HG03175 (cell line): ENCODE results near the gene LDLRAD4.
"Not testable (repeated sequence)": the region's sequence is repeated elsewhere in the genome, so short reads cannot be mapped to it uniquely, and the experiment has no call there.

Experiments
- ATAC-seq: cut with Tn5 transposase; IDR thresholded peaks from one replicate; pipeline ENCODE4 v1.9.1; 2021; ENCODE audit warnings: mild to moderate bottlenecking, moderate library complexity; ENCODE audit not compliant: unreplicated experiment

Gene LDLRAD4

GRCh38 chr18:13641551-13642439 is 423.2 kb downstream of the LDLRAD4 start:
- no peak for ATAC-seq

GRCh38 chr18:13642440-13642827 is 423.9 kb downstream of the LDLRAD4 start:
- ATAC-seq: no peak

GRCh38 chr18:13643261-13643751 is 424.7 kb downstream of the LDLRAD4 start:
- no peak for ATAC-seq

GRCh38 chr18:13645093-13645492 is 426.5 kb downstream of the LDLRAD4 start:
- ATAC-seq: no peak

- no peak for ATAC-seq
Measured at GRCh38 chr18:13646633-13647032, 428.1 kb downstream of the LDLRAD4 start.

- ATAC-seq: no peak
Measured at GRCh38 chr18:13647761-13648160, 429.2 kb downstream of the LDLRAD4 start.

- no peak for ATAC-seq
Measured at GRCh38 chr18:13649397-13650390, 431.1 kb downstream of the LDLRAD4 start.

GRCh38 chr18:13653746-13654433 is 435.3 kb downstream of the LDLRAD4 start:
- ATAC-seq: no peak

GRCh38 chr18:13657974-13658373 is 439.4 kb downstream of the LDLRAD4 start:
- ATAC-seq: no peak

- ATAC-seq: no peak
Measured at GRCh38 chr18:13658436-13659204, 440.1 kb downstream of the LDLRAD4 start.

GRCh38 chr18:13660510-13660909 is 441.9 kb downstream of the LDLRAD4 start:
- no peak for ATAC-seq

- ATAC-seq: no peak
Measured at GRCh38 chr18:13661051-13661778, 442.7 kb downstream of the LDLRAD4 start.

GRCh38 chr18:13661779-13662256 is 443.3 kb downstream of the LDLRAD4 start:
- no peak for ATAC-seq

- no peak for ATAC-seq
Measured at GRCh38 chr18:13672657-13673056, 454.1 kb downstream of the LDLRAD4 start.

- ATAC-seq: no peak
Measured at GRCh38 chr18:13676471-13676870, 457.9 kb downstream of the LDLRAD4 start.

- ATAC-seq: not testable (repeated sequence)
Measured at GRCh38 chr18:13677350-13677749, 458.8 kb downstream of the LDLRAD4 start.

GRCh38 chr18:13680612-13681011 is 462.1 kb downstream of the LDLRAD4 start:
- ATAC-seq: no peak

GRCh38 chr18:13681701-13682100 is 463.1 kb downstream of the LDLRAD4 start:
- no peak for ATAC-seq

GRCh38 chr18:13684546-13684945 is 466.0 kb downstream of the LDLRAD4 start:
- no peak for ATAC-seq
